ENCODE measurements around the gene MORN1. TPM values are rescaled to one million over a fixed set of nuclear protein-coding genes. Genes with fewer than 3 reads are reported as not detected.

MORN1 gene
- total RNA-seq, 2 experiments from 2014 or later, result 10.5 to 11.6 TPM

GRCh38 chr1:2350501-2350900 is 40.9 kb downstream of the MORN1 start:
- POLR2A ChIA-PET, result no interaction called here
- DNase-seq (no peak), ATAC-seq (ENCODE audit: low read depth) (no peak)
- Mint-ChIP-seq H3K9me3 (no peaks in the 10 kb centered on the region), H3K4me3 (no peak overlapping the region), H3K27me3 (no peaks in the 10 kb centered on the region), H3K36me3 (no peaks in the 10 kb centered on the region), H3K4me1 (no peaks in the 10 kb centered on the region), H3K27ac (no peak overlapping the region)

- Mint-ChIP-seq H3K27me3 (no peaks in the 10 kb centered on the region), H3K9me3 (no peaks in the 10 kb centered on the region), H3K4me1 (no peaks in the 10 kb centered on the region), H3K36me3 (no peaks in the 10 kb centered on the region), H3K4me3 (no peak overlapping the region), H3K27ac (no peak overlapping the region)
- POLR2A ChIA-PET, result no interaction called here
- no peak for DNase-seq
- ATAC-seq (ENCODE audit: low read depth), result no peak
Observed at GRCh38 chr1:2349806-2350205, 41.5 kb downstream of the MORN1 start.

- Mint-ChIP-seq H3K4me1 (no peaks in the 10 kb centered on the region), H3K27ac (no peak overlapping the region), H3K27me3 (no peaks in the 10 kb centered on the region), H3K36me3 (no peaks in the 10 kb centered on the region), H3K4me3 (no peak overlapping the region), H3K9me3 (no peaks in the 10 kb centered on the region)
- POLR2A ChIA-PET, result no interaction called here
- ATAC-seq (ENCODE audit: low read depth) (no peak), DNase-seq (no peak)
Observed at GRCh38 chr1:2348346-2349325, 42.7 kb downstream of the MORN1 start.

GRCh38 chr1:2347896-2348295 is 43.5 kb downstream of the MORN1 start:
- POLR2A ChIA-PET, result no interaction called here
- no peaks in the 10 kb centered on the region for H3K36me3 Mint-ChIP-seq
- no peaks in the 10 kb centered on the region for H3K27me3 Mint-ChIP-seq
- no peaks in the 10 kb centered on the region for H3K9me3 Mint-ChIP-seq
- no peaks in the 10 kb centered on the region for H3K4me1 Mint-ChIP-seq
- DNase-seq, result no peak
- no peak overlapping the region for H3K4me3 Mint-ChIP-seq
- H3K27ac Mint-ChIP-seq, result no peak overlapping the region
- ATAC-seq (ENCODE audit: low read depth), result no peak

GRCh38 chr1:2347409-2347785 is 44.0 kb downstream of the MORN1 start:
- H3K27me3 Mint-ChIP-seq, result no peaks in the 10 kb centered on the region
- DNase-seq (no peak), ATAC-seq (ENCODE audit: low read depth) (no peak)
- no peaks in the 10 kb centered on the region for H3K36me3 Mint-ChIP-seq
- no peak overlapping the region for H3K4me3 Mint-ChIP-seq
- no peaks in the 10 kb centered on the region for H3K4me1 Mint-ChIP-seq
- no peak overlapping the region for H3K27ac Mint-ChIP-seq
- H3K9me3 Mint-ChIP-seq, result no peaks in the 10 kb centered on the region
- POLR2A ChIA-PET, result no interaction called here

- DNase-seq (no peak), ATAC-seq (ENCODE audit: low read depth) (no peak)
- Mint-ChIP-seq H3K27me3 (no peaks in the 10 kb centered on the region), H3K4me3 (no peak overlapping the region), H3K4me1 (no peaks in the 10 kb centered on the region), H3K36me3 (no peaks in the 10 kb centered on the region), H3K27ac (no peak overlapping the region), H3K9me3 (no peaks in the 10 kb centered on the region)
- POLR2A ChIA-PET, result no interaction called here
Observed at GRCh38 chr1:2346691-2347408, 44.5 kb downstream of the MORN1 start.

- no peak for ATAC-seq (ENCODE audit: low read depth)
- Mint-ChIP-seq H3K4me1 (no peaks in the 10 kb centered on the region), H3K27ac (no peak overlapping the region)
Observed at GRCh38 chr1:2345297-2346075, 45.9 kb downstream of the MORN1 start.

GRCh38 chr1:2344744-2345296 is 46.5 kb downstream of the MORN1 start:
- no peak for ATAC-seq (ENCODE audit: low read depth)
- no peak overlapping the region for H3K27ac Mint-ChIP-seq
- no peaks in the 10 kb centered on the region for H3K4me1 Mint-ChIP-seq
- H3K9me3 Mint-ChIP-seq, result no peaks in the 10 kb centered on the region
- no peaks in the 10 kb centered on the region for H3K27me3 Mint-ChIP-seq
- POLR2A ChIA-PET, result no interaction called here
- H3K36me3 Mint-ChIP-seq, result no peaks in the 10 kb centered on the region
- DNase-seq, result no peak
- H3K4me3 Mint-ChIP-seq, result no peak overlapping the region

More at GRCh38 chr1:2345297-2346075, 45.9 kb downstream of the MORN1 start:
- no peak for DNase-seq
- Mint-ChIP-seq H3K4me3 (no peak overlapping the region), H3K9me3 (no peaks in the 10 kb centered on the region), H3K27me3 (no peaks in the 10 kb centered on the region), H3K36me3 (no peaks in the 10 kb centered on the region)
- POLR2A ChIA-PET, result no interaction called here

- Mint-ChIP-seq H3K9me3 (no peaks in the 10 kb centered on the region), H3K4me3 (no peak overlapping the region), H3K36me3 (no peaks in the 10 kb centered on the region), H3K27me3 (no peaks in the 10 kb centered on the region), H3K4me1 (no peaks in the 10 kb centered on the region), H3K27ac (no peak overlapping the region)
- POLR2A ChIA-PET, result no interaction called here
- DNase-seq (no peak), ATAC-seq (ENCODE audit: low read depth) (no peak)
Observed at GRCh38 chr1:2344121-2344681, 47.2 kb downstream of the MORN1 start.

- ATAC-seq (ENCODE audit: low read depth) (no peak), DNase-seq (no peak)
- no peak overlapping the region for H3K4me3 Mint-ChIP-seq
- no peaks in the 10 kb centered on the region for H3K27me3 Mint-ChIP-seq
- H3K4me1 Mint-ChIP-seq, result no peaks in the 10 kb centered on the region
- no peak overlapping the region for H3K27ac Mint-ChIP-seq
- no peaks in the 10 kb centered on the region for H3K9me3 Mint-ChIP-seq
- no peaks in the 10 kb centered on the region for H3K36me3 Mint-ChIP-seq
- POLR2A ChIA-PET, result no interaction called here
Observed at GRCh38 chr1:2343023-2343935, 48.1 kb downstream of the MORN1 start.

GRCh38 chr1:2342384-2343022 is 48.9 kb downstream of the MORN1 start:
- POLR2A ChIA-PET, result no interaction called here
- Mint-ChIP-seq H3K4me1 (no peaks in the 10 kb centered on the region), H3K9me3 (no peaks in the 10 kb centered on the region), H3K27me3 (no peaks in the 10 kb centered on the region), H3K36me3 (no peaks in the 10 kb centered on the region), H3K4me3 (no peak overlapping the region), H3K27ac (no peak overlapping the region)
- ATAC-seq (ENCODE audit: low read depth), result no peak
- DNase-seq, result no peak

Measured in activated naive CD8-positive, alpha-beta T cell treated with anti-CD3 and anti-CD28 coated beads, Interleukin-2, amount 10 ng/mL, durations not matched to agents 7 days and 5 days (primary cell).